GM19023 (cell line): Measurements from ENCODE around the gene TBC1D5.
"Not testable (repeated sequence)": the region's sequence is repeated elsewhere in the genome, so short reads cannot be mapped to it uniquely, and the experiment has no call there.

Experiments
- ATAC-seq: cut with Tn5 transposase; IDR thresholded peaks from one replicate; pipeline ENCODE4 v1.9.1; 2021; ENCODE audit warnings: mild to moderate bottlenecking, moderate library complexity; ENCODE audit not compliant: unreplicated experiment

The TBC1D5 gene

DNA sequence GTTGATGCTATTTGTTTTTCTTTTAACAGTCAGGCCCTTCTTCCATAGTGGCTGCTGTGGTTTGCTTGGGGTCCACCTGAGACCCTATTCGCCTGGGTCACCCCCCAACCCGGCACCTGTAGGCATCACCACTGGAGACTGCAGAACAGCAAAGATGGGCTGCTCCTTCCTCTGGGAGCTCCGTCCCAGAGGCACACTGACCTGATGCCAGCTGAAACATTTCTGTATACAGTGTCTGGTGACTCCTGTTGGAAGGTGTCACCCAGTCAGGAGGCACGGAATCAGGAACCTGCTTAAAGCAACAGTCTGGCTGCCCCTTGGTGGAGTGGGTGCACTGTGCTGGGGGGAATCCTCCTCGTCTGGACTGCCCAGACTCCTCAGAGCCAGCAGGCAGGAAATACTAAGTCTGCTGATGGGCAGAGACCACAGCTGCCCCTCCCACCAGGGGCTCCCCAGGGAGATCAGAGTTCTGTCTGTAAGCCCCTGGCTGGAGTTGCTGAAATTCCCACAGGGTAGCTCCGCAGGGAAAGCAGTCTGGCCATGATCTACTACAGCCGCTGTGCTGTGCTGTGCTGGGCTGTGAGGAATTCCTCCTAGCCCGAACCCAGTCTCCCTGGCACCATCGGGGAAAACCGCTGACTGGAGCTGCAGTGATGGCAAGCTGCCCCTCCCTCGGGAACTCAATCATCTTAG, 248.2 kb downstream of the TBC1D5 start:
- ATAC-seq, result no peak

DNA sequence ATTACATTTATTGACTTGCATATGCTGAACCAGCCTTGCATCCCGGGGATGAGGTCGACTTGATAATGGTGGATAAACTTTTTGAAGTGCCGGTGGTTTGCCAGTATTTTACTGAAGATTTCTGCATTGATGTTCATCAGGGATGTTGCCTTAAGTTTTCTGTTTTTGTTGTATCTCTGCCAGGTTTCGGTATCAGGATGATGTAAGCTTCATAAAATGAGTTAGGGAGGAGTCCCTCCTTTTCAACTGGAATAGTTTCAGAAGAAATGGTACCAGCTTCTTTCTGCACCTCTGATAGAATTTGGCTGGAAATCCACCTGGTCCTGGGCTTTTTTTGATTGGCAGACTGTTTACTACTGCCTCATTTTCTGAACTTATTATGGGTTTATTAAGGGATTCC, 250.8 kb downstream of the TBC1D5 start:
- ATAC-seq, result no peak

DNA sequence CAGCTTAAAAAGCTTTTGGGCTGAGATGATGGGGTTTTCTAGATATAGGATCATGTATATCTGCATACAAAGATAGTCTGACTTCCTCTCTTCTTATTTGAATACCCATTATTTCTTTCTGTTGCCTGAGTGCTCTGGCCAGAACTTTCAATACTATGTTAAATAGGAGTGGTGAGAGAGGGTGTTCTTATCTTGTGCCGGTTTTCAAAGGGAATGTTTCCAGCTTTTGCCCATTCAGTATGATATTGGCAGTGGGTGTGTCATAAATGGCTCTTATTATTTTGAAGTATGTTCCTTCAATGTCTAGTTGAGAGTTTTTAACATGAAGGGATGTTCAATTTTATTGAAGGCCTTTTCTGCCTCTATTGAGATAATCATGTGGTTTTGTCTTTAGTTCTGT, 251.2 kb downstream of the TBC1D5 start:
- ATAC-seq, result not testable (repeated sequence)

DNA sequence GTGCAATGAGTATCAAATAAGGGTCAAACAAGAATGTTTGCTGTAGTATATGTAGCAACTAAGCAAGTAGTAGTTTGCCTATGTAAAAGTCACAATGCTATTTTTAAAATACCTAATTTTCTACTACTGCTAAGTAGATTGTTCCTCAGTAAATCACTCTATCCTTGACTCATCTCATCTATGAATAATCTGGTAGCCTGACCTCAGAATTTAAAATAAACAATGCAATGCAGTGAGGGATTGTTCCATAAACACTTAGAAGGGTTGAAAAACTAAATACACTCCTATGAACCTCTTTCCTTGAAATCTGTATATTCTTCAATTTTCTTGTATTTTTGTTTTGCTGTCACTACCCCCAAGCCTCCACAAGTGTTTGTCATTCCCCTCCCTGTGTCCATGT, 253.3 kb downstream of the TBC1D5 start:
- no peak for ATAC-seq

DNA sequence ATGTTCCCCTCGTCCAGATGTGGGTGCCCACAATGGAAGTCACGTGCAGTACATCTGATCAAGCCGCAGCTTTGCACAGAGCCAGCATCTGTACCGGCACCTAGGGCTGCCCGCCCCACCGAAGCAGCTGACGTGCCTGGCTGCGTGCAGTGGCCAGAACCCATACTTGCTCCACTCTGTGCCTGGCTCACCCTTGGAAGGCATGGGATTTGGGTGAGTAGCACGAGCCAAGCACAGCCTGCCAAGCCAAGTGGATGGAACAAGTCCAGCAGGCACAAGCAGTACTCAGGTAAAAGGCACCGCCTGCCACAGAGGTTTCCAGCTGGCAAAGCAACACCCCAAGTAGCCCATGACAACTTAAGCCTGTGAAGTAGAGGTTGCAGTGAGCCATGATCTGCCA, 261.3 kb downstream of the TBC1D5 start:
- ATAC-seq, result no peak

DNA sequence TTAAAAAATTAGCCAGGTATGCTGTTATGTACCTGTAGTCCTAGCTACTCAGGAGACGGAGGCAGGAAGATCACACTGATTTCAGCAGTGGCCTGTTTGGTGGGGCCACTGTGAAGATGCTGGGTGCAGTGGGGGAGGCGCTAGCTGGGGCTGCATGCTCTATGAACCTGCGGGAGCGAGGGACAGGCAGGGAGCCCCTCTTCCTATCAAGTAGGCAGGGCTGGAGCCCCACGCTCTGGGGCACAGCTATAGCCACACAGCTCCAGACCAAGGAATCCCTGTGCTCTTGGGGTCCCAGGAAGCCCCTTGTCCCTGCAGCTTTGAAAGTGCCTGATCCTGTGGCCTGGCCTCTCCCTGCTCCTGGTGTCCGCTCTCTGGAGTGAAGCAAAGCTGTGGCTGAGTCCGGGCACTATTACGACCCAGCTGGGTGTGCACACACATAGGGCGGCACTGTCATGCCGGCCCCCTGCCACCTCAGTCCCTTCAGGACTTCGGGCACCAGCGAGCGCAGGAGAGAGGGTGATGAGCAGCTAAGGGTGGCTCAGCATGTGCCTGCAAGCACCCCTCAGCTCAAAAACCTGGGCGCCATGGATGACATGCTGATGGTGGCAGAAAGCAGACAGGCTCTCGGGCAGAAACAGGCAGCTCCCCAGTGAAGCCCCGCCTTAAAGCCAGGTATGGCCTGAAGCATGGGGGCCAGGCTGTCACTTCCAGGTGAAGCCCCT, 262.6 kb downstream of the TBC1D5 start:
- no peak for ATAC-seq

DNA sequence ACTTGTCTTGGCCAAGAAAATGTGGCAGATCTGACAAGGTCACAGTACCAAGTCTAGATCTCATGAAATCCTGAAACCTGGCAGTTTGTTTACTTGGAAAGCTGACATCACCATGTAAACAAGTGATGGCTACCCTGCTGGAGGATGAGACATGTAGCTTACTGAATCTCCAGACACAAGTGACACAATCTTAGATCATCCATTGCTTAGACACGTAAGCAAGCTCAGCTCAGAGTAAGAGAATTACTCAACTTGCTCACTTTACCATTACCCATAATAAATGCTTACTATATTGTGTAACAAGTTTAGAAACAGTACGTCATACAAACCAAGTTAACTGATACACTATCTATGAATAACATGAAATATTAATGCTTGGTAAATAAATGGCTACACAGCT, 263.8 kb downstream of the TBC1D5 start:
- no peak for ATAC-seq

DNA sequence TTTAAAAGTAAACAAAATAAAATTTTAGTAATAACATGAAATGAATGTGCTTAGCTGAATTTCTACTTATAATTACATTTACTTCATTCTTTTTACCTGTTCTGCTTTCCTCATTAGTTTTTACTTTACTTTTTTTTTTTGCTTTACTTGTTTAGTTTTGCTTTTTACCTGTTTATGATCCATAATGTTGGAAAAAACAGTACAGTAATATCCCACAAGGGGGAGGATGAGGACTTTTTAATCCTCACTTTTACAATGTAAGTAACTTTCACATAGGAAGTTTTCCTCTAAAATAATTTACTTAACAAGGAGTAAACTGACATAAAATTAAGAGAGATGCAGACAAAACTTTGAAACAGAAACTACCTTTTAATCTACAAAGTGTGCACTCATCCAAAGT, 268.7 kb downstream of the TBC1D5 start:
- ATAC-seq, result no peak

DNA sequence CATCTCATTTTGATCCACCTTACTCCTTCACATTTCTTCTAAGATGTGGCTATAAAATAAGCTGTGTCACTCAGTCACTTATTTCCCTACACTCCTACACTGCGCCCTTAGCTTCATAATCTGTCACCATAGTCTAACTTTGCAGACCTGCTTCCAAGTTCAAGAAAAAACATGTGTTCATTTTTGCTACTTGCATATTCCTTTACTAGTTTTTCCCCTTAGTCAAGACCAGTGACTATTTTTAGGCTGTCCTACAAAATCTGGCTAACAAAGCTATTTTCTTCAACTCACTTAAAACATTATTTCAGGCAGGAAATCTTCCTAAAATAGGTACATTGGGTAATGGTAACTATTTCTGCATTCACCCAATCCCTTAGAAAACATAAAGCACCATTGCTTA, 272.5 kb downstream of the TBC1D5 start:
- no peak for ATAC-seq

DNA sequence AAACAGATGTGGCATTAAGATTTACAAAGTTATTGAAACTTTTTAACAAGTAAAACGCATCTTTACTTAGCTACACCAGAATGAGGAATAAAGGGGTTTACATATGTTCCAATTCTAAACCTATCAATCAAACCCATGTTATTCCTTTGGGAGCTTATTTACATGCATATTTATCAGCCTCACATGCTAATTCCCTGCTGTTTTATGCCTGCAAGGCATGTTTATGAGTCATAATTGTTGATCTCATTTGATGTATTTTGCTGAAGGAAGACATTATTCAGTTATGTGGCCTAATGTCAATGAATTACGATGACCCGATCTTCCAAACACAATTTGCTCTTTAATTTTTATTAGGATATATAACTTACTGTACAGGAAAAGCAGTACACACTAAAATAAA, 272.9 kb downstream of the TBC1D5 start:
- no peak for ATAC-seq

DNA sequence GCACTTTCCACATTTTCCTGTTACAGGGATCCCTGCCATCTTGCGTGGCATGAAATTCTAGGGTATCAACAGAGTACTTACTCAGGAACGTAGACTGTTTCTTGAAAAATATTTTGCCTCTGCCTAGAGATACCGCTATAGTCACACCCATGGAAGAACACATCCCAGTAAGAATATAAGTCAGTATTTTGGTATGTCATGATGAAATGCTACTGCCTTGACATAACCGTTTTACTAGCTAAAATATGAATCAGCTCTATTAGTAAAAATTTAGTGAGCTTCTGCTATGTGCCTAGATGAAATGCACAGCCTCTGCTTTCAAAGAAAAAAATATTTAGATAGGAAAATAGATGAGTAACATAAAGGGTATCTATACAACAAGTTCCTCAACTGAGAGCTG, 276.4 kb downstream of the TBC1D5 start:
- no peak for ATAC-seq

DNA sequence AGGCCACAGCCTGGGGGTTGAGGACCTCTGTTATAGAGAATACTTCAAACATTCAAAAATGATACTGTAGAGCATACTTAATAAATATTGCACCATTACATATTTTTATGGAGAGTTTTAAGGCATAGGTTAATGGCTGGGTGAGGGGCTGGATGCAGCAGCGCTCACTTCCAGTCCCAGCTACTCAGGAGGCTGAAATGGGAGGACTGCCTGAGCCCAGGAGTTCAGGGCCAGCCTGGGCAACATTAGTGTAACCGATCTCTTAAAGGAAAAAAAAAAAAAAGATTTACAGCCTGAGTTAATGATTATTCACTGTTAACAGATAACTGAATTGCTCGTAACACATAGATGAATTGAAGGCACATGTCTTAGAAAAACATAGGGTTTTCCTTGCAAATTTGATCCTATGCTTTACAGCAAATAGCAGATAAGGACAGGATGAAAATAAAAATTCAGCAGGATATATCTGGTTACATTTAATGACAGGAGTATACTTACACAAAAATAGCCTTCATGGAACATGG, 282.9 kb downstream of the TBC1D5 start:
- ATAC-seq, result no peak

DNA sequence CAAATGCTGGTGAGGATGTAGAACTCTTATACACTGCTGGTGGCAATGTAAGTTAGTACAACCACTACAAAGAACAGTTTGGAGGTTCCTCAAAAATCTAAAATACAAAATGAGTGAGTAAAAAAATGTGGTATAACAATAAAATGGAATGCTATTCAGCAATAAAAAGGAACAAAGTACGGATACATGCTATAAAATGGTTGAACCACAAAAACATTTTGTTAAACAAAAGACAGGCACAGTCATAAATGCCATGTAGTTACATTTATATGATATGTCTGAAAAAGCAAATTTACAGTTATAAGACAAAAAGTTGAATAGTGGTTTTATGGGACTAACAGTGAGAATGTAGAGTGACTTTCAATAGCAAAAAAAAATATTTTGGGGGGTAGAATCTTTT, 285.8 kb downstream of the TBC1D5 start:
- ATAC-seq, result no peak

DNA sequence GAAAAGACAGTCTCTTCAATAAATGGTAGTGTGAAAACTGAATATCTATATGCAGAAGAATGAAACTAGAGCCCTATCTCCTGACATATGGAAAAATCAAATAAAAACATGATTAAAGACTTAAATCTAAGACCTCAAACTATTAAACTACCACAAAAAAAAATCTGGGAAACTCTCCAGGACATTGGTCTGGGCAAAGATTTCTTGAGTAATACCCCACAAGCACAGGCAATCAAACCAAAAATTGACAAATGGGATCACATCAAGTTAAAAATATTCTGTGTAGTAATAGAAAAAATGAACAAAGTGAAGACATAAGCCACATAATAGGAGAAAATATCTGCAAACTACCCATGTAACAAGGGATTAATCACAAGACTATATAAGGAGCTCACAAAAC, 286.4 kb downstream of the TBC1D5 start:
- ATAC-seq, result no peak

DNA sequence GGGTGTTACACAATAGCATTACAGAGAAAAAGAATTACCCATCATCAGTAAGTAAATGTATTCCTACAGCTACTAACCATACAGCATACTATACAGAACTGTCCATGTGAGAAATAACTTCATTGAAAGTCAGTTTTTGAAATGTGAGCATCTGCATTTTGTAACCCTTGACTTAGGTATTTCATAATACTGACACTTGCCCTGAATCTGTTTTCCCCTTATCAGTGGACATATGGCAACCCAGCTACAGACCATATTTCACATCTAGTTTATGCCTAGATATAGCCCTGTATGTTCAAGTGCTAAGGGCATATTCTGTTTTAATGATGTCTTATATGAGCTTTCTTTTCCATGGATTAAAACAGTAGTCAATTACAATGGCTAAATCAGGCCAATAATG, 297.6 kb downstream of the TBC1D5 start:
- no peak for ATAC-seq

DNA sequence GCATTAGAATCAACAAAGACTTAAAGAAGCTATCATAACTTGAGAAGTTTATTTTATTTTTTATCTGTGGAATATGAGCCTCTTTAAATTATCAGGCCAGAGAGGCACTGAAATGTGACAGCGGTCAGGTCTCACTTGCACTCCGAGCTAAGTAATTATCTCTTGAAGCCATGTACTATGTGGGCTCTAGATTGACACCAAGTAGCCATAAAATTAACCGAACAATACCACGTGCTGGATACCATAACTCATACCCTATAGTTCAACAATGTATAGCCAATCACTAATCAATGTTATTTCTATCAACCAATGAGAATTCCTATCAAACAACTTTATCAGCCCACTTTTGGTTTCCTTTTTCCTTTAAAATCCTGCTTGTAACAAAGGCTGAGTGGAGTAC, 299.3 kb downstream of the TBC1D5 start:
- no peak for ATAC-seq

DNA sequence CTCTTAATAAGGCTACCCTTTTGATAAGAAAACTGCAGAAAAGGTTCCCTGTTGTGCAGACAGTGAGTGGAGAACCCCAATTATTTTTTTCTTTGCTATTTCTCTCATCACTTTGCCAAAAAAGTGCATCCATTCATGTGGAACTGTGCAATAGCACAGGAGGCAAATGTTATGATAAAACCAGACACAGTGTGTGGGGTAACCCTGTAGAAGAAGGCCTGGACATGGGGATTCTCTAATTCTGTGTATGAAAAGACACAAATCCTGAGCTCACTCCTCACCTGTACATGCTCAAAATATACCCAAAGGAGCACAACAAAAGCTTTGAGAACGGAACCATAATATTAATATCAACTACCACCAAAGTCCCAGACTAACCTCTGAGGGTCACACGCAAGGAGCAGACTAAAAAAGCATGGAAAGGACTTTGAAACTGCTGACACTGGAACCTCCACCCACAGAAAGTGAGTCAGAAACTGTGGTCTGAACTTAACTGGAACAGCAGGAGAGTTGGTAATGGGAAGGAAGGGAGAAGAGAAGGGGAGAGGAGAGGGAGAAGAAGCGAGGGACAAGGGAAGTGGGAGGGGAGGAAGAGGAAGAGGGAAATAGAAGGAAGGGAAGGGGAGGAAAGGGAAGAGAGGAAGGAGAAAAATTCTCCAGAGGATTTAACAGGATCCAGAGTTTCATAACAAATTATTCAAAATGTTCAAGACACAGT, 299.9 kb downstream of the TBC1D5 start:
- no peak for ATAC-seq

DNA sequence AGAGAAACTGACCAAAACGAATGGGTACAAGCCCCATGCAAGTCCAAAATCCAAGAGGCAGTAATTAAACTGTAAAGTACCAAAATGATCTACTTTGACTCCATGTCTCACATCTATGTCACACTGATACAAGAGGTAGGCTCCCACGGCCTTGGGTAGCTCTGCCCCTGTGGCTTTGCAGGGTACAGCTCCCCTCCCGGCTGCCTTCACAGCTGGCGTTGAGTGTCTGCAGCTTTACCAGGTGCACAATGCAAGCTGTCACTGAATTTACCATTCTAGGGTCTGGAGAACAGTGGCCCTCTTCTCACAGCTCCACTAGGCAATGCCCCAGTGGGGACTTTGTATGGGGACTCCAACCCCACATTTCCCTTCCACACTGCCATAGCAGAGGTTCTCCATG, 308.6 kb downstream of the TBC1D5 start:
- no peak for ATAC-seq

DNA sequence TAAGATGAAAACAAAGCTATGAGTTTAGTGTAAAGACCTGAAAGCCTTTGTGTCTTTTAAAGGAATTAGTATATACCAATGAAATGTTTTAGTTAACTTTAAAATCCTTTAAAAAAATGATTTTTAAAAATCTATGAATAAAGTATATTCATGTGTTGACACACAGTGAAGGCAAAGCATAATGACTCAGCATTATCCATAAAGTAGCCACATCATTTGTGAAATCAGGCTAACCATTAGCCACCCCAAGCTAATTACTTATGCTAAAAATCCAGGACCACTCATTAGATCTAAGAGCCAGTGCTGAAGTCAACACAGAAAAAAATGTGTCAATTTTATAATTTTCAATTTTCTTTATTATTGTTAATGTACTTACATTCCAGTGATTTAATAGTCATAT, 310.2 kb downstream of the TBC1D5 start:
- no peak for ATAC-seq

DNA sequence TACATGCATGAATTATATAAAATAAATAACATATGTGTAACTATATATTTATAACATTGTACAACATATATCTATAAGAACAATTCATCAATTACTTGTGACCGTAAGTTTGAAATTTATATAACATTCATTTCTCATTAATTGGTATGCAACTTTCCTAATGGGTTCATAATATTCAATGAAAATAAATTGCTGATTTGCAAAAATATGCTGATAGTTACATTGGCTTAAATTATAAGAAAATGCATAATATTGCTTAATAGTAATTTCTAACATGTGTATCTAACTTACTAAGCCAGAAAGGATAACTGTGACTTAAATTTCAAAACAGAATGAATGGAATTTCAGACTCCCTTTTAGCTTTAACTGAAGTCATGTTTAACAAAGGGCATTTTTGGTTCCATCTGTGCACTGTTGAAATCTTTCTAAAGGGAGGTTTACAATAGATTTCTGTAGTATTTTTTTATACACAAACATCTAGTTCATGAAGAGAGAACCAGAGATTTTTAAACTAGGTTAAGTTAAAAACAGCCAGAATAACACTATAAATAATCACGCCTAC, 310.9 kb downstream of the TBC1D5 start:
- ATAC-seq, result no peak

DNA sequence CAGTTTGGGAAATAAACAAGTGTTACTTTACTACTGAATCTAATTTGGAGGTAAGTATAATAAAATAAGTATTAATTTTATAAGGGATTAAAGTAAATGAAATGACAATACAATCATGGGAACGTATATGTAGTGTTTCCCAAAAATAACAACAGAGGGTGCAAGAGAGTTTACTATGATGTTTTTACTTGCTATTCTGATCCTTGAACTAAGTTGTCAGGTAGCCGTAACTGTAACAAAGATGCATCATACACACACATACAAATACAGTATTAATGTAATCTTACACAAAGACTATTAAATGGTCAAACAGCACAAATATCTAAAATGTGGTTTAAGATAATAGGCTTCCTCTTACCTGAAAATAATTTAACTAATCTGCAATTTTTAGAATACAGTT, 311.4 kb downstream of the TBC1D5 start:
- no peak for ATAC-seq

DNA sequence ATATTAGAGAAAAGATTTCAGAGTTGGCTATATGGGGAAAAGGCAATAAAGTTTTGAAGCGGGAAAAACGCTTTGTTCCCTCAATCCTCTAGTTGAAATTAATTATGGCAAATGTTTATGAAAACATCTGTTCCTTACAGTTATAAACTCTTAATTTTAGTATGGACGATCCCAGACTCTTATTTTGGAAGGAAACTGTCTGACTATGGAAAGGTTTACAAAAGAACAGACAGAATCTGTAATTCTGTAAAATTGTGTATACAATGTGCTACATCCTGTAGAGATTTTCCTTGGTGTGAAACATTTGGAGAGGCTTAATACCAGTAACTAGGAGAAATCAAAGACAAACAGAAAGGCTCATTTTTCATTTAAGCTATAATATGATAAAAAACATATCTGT, 311.8 kb downstream of the TBC1D5 start:
- ATAC-seq, result no peak
